IMR-90 (cell line): ENCODE results near the gene BCL11A. TPM values are rescaled to one million over a fixed set of nuclear protein-coding genes. Genes with fewer than 3 reads are reported as not detected.

Experiments used
- ATAC-seq: fragments of 200-7000 bp; cut with Tn5 transposase; 2 replicates; pipeline ENCODE4 v1.9.1; 2020; ENCODE audit warnings: low read depth, mild to moderate bottlenecking, moderate library complexity
- BruUV-seq: library from RNA; stranded (reverse); fragments of 400-500 nt; replicated peaks from 2 replicates; lab custom pipeline; 2021; lab: Mats Ljungman, UMichigan
- CTCF ChIA-PET: fragments of 300-600 bp; formaldehyde crosslinking; extraction: SDS; loops from one replicate; lab custom pipeline; 2021; ENCODE audit warnings: antibody characterized with exemption; lab: Yijun Ruan, JAX
- POLR2A ChIA-PET: fragments of 300-600 bp; sonication (Branson Sonifier 250); formaldehyde crosslinking; loops from one replicate; lab custom pipeline; 2022; ENCODE audit warnings: antibody characterized with exemption; ENCODE audit not compliant: unreplicated experiment; lab: Charles Lee
- DNase-seq: peaks from one replicate; pipeline ENCODE4 v3.0.0; 2013
- H2AFZ ChIP-seq: replicated peaks from 2 replicates; pipeline ENCODE3; 2013; ENCODE audit warnings: low read length, mild to moderate bottlenecking; ENCODE audit not compliant: poor library complexity
- H2AK5ac ChIP-seq: 2 replicates; pipeline ENCODE4 v1.6.1; 2013; ENCODE audit warnings: low read depth, low read length, inconsistent platforms
- H2AK9ac ChIP-seq: replicated peaks from 2 replicates; pipeline ENCODE3; 2013; ENCODE audit warnings: mild to moderate bottlenecking, low read depth, low read length, moderate library complexity; ENCODE audit not compliant: poor library complexity
- H2BK120ac ChIP-seq: 2 replicates; pipeline ENCODE4 v1.6.1; 2013; ENCODE audit warnings: low read depth, low read length, inconsistent platforms
- H2BK15ac ChIP-seq: 3 replicates; pipeline ENCODE4 v1.6.1; 2013; ENCODE audit warnings: low read depth, low read length, inconsistent platforms
- H2BK20ac ChIP-seq: 2 replicates; pipeline ENCODE4 v1.6.1; 2013; ENCODE audit warnings: low read depth, mild to moderate bottlenecking, inconsistent platforms, low read length, moderate library complexity
- H2BK5ac ChIP-seq: 2 replicates; pipeline ENCODE4 v1.6.1; 2013; ENCODE audit warnings: mild to moderate bottlenecking, low read depth, low read length, inconsistent platforms; ENCODE audit not compliant: poor library complexity, severe bottlenecking
- H3K14ac ChIP-seq: replicated peaks from 2 replicates; pipeline ENCODE4 v1.6.1; 2013; ENCODE audit warnings: low read depth, low read length, inconsistent platforms
- H3K18ac ChIP-seq: 2 replicates; pipeline ENCODE4 v1.6.1; 2013; ENCODE audit warnings: low read depth, low read length, control low read depth
- H3K23ac ChIP-seq: 2 replicates; pipeline ENCODE4 v1.6.1; 2013; ENCODE audit warnings: low read depth, low read length, inconsistent platforms
- H3K27ac ChIP-seq: 2 replicates; pipeline ENCODE4 v1.5.1; 2013; ENCODE audit warnings: mild to moderate bottlenecking, control low read depth, low read length; ENCODE audit not compliant: insufficient read depth
- H3K27me3 ChIP-seq: 2 replicates; pipeline ENCODE4 v1.6.1; 2013; ENCODE audit warnings: low read length; ENCODE audit not compliant: control insufficient read depth, insufficient read depth
- H3K36me3 ChIP-seq: 2 replicates; pipeline ENCODE4 v1.6.1; 2013; ENCODE audit warnings: low read length, mixed read lengths; ENCODE audit not compliant: control insufficient read depth, insufficient read depth
- H3K4ac ChIP-seq: 2 replicates; pipeline ENCODE4 v1.6.1; 2013; ENCODE audit warnings: low read depth, low read length, inconsistent platforms
- H3K4me1 ChIP-seq: 2 replicates; pipeline ENCODE4 v1.6.1; 2013; ENCODE audit warnings: low read length, mixed read lengths; ENCODE audit not compliant: control insufficient read depth, insufficient read depth
- H3K4me2 ChIP-seq: 2 replicates; pipeline ENCODE4 v1.6.1; 2013; ENCODE audit warnings: low read depth, mild to moderate bottlenecking, control low read depth, low read length, moderate library complexity
- H3K4me3 ChIP-seq: 2 replicates; pipeline ENCODE4 v1.5.1; 2013; ENCODE audit warnings: low read depth, mild to moderate bottlenecking, control low read depth, low read length, moderate library complexity; ENCODE audit not compliant: insufficient read depth
- H3K56ac ChIP-seq: 2 replicates; pipeline ENCODE4 v1.6.1; 2013; ENCODE audit warnings: low read length, inconsistent platforms; ENCODE audit not compliant: insufficient read depth; ENCODE audit errors: extremely low read depth
- H3K79me1 ChIP-seq, 2 experiments: 2 replicates each; pipeline ENCODE4 v1.6.1; 2013; ENCODE audit warnings: low read length in 2 of 2, inconsistent platforms in 1 of 2, low read depth in 1 of 2
- H3K9ac ChIP-seq: 2 replicates; pipeline ENCODE4 v1.6.1; 2013; ENCODE audit warnings: low read depth, low read length, control low read depth
- H3K9me1 ChIP-seq: 2 replicates; pipeline ENCODE4 v1.6.1; 2013; ENCODE audit warnings: low read length, inconsistent platforms; ENCODE audit not compliant: insufficient read depth
- H3K9me3 ChIP-seq: 2 replicates; pipeline ENCODE4 v1.6.1; 2013; ENCODE audit warnings: low read length; ENCODE audit not compliant: control insufficient read depth, insufficient read depth
- H4K20me1 ChIP-seq: 2 replicates; pipeline ENCODE4 v1.6.1; 2013; ENCODE audit warnings: low read length, inconsistent platforms; ENCODE audit not compliant: insufficient read depth
- H4K5ac ChIP-seq: 2 replicates; pipeline ENCODE4 v1.6.1; 2013; ENCODE audit warnings: mild to moderate bottlenecking, low read depth, low read length, control low read depth
- H4K8ac ChIP-seq, 2 experiments: 2 replicates each; pipeline ENCODE4 v1.6.1; 2013; ENCODE audit warnings: low read depth in 2 of 2, low read length in 2 of 2, control low read depth in 1 of 2, inconsistent platforms in 1 of 2
- H4K91ac ChIP-seq: 2 replicates; pipeline ENCODE4 v1.6.1; 2013; ENCODE audit warnings: low read depth, low read length, inconsistent platforms; ENCODE audit not compliant: insufficient read depth
- CEBPB ChIP-seq: IDR thresholded peaks from 2 replicates; pipeline ENCODE4 v1.6.1; 2012; ENCODE audit warnings: low read depth, low read length, improper control_type of control experiment
- FOS ChIP-seq: fragments of 150-350 bp; IDR thresholded peaks from 2 replicates; pipeline ENCODE4 v1.6.1; 2016; ENCODE audit warnings: low read depth, low read length
- RAD21 ChIP-seq: IDR thresholded peaks from 2 replicates; pipeline ENCODE4 v1.6.1; 2012; ENCODE audit warnings: low read length, improper control_type of control experiment
- RCOR1 ChIP-seq: IDR thresholded peaks from 2 replicates; pipeline ENCODE4 v1.6.1; 2012; ENCODE audit warnings: mild to moderate bottlenecking, low read length, improper control_type of control experiment; ENCODE audit not compliant: insufficient replicate concordance
- SMC3 ChIP-seq: fragments of 150-350 bp; IDR thresholded peaks from 2 replicates; pipeline ENCODE4 v1.6.1; 2016; ENCODE audit warnings: low read depth, mild to moderate bottlenecking, antibody characterized with exemption, low read length, moderate library complexity
- WGBS, 2 experiments: methylation state at CpG; one replicate each; pipeline versions ENCODE4 v1.1.5 to v1.1.7; 2013; ENCODE audit warnings: missing lambda C conversion rate in 2 of 2; ENCODE audit not compliant: insufficient read length in 1 of 2; ENCODE audit errors: extremely low coverage in 2 of 2; 5-methylcytosine and 5-hydroxymethylcytosine counted together
- dilution Hi-C: fragments of 300-500 bp; cut with HindIII; formaldehyde crosslinking; loops from one replicate; pipeline ENCODE4 v1.14.3; 2018; ENCODE audit warnings: low sequenced_read_pairs; ENCODE audit not compliant: unreplicated experiment
- in situ Hi-C: fragments of 300-500 bp; cut with MboI; formaldehyde crosslinking; loops from 3 replicates; pipeline ENCODE4 v1.14.3; 2019; ENCODE audit warnings: low sequenced_read_pairs, inconsistent platforms, mixed read lengths
- intact Hi-C: fragments of 100-400 bp; cut with micrococcal nuclease; formaldehyde crosslinking; loops from 2 replicates; pipeline ENCODE4 v1.10.0; 2022
- polyA plus RNA-seq, 3 experiments: library from polyadenylated mRNA; depleted of rRNA; stranded (reverse); fragments of >200 nt; gene quantifications; 2 replicates each; pipeline ENCODE4 v1.2.3, GENCODE V29; 2012; ENCODE audit warnings: low replicate concordance in 1 of 3
- total RNA-seq: library from RNA; depleted of rRNA; stranded (reverse); fragments of >200 nt; gene quantifications from 2 replicates; pipeline ENCODE4 v1.2.3, GENCODE V29; 2012
- TF ChIP-seq, protein P1 (sequence below): conservative IDR thresholded peaks from 2 replicates; pipeline ENCODE4 v1.5.1; 2012; ENCODE audit warnings: mild to moderate bottlenecking, low read depth, low read length, improper control_type of control experiment
- TF ChIP-seq, protein P2 (sequence below): fragments of 150-350 bp; IDR thresholded peaks from 2 replicates; pipeline ENCODE4 v1.6.1; 2017; ENCODE audit warnings: mild to moderate bottlenecking, antibody characterized with exemption, low read length, low read depth

BCL11A gene
- total and polyA plus RNA-seq, 2 of the 4 experiments (the other 2 are of a cell fraction): 1.0 to 1.1 TPM

DNA sequence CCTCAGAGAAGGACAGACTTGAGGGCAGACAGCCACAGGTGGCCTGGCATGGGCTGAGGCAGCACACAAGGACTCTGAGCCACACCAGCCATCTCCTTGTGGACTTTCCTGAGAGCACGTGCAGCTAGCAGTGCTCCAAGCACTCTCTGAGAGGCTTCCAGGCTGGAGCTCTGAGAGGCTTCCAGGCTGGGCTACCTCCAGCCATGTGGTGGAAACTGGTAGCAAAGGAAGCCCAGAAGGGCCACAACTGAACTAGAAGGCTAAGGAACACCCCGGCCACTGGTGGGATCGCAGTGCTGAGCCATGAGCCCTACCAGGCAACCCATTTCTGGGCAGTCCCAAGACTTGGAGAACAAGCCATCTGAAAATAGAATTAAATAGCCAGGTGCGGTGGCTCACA, 39.5 kb downstream of the BCL11A start:
- Histone ChIP-seq H3K18ac (no peak overlapping the region), H3K9me1 (peaks cover 8% of the 10 kb centered on the region), H3K79me1 (no peaks in the 10 kb centered on the region), H3K23ac (no peak overlapping the region), H3K27me3 (no peaks in the 10 kb centered on the region), H3K4me2 (no peak overlapping the region), H2BK15ac (no peak overlapping the region), H2AK9ac (no peak overlapping the region), H4K20me1 (no peaks in the 10 kb centered on the region), H2BK120ac (no peak overlapping the region), H3K4me3 (no peak overlapping the region), H4K8ac (no peak overlapping the region), H3K36me3 (no peaks in the 10 kb centered on the region), H3K9ac (no peak overlapping the region), H2BK5ac (no peak overlapping the region), H2AK5ac (no peak overlapping the region), H3K4me1 (peaks cover 13% of the 10 kb centered on the region), H3K27ac (no peak overlapping the region), H3K4ac (no peak overlapping the region), H2AFZ (no peak overlapping the region), H2BK20ac (no peak overlapping the region), H3K56ac (no peak overlapping the region), H4K5ac (no peak overlapping the region), H4K91ac (no peak overlapping the region), H3K14ac (no peak overlapping the region), H3K9me3 (no peaks in the 10 kb centered on the region)
- DNase-seq (no peak), ATAC-seq (no peak)
- CTCF ChIA-PET: no interaction called here
- 100% methylated on average over 2 of the region's 4 CpGs; no CpG with 5 or more reads in 1 of the 2 experiments for WGBS, 2 experiments
- TF ChIP-seq, protein P1, sequence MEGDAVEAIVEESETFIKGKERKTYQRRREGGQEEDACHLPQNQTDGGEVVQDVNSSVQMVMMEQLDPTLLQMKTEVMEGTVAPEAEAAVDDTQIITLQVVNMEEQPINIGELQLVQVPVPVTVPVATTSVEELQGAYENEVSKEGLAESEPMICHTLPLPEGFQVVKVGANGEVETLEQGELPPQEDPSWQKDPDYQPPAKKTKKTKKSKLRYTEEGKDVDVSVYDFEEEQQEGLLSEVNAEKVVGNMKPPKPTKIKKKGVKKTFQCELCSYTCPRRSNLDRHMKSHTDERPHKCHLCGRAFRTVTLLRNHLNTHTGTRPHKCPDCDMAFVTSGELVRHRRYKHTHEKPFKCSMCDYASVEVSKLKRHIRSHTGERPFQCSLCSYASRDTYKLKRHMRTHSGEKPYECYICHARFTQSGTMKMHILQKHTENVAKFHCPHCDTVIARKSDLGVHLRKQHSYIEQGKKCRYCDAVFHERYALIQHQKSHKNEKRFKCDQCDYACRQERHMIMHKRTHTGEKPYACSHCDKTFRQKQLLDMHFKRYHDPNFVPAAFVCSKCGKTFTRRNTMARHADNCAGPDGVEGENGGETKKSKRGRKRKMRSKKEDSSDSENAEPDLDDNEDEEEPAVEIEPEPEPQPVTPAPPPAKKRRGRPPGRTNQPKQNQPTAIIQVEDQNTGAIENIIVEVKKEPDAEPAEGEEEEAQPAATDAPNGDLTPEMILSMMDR: no peak
- no peak for TF ChIP-seq SMC3
- TF ChIP-seq, protein P2, sequence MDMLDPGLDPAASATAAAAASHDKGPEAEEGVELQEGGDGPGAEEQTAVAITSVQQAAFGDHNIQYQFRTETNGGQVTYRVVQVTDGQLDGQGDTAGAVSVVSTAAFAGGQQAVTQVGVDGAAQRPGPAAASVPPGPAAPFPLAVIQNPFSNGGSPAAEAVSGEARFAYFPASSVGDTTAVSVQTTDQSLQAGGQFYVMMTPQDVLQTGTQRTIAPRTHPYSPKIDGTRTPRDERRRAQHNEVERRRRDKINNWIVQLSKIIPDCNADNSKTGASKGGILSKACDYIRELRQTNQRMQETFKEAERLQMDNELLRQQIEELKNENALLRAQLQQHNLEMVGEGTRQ: no peak
- TF ChIP-seq CEBPB: no peak
- TF ChIP-seq RCOR1: no peak
- TF ChIP-seq FOS: no peak
- no peak for TF ChIP-seq RAD21
- BruUV-seq: no TSS peak
- intact Hi-C loops: no loop called here
- in situ Hi-C loops: no loop called here
- POLR2A ChIA-PET: interaction anchor here (1.0 kb wide), 1 partner anchor 30 kb away, joined by 3 read pairs; no protein-coding TSS in a partner anchor
- dilution Hi-C loops: no loop called here
